Measurements from ENCODE around the gene TNK2.

The TNK2 gene

GRCh38 chr3:195879416-195880036 lies 28.8 kb downstream of the TNK2 start:
- POLR2A ChIA-PET = no interaction called here
- no peak for DNase-seq (ENCODE audit: extremely low spot score)
- CTCF ChIA-PET = no interaction called here
- TF ChIP-seq L3MBTL2 (conservative IDR thresholded peaks at IDR 0.05) (no peak), FOXA1 (IDR thresholded peaks at IDR 0.05) (no peak), PKNOX1 (IDR thresholded peaks at IDR 0.05) (no peak), ELF4 (IDR thresholded peaks at IDR 0.05) (no peak), ARNT (IDR thresholded peaks at IDR 0.05) (no peak), SUZ12 (IDR thresholded peaks at IDR 0.05) (no peak), CTBP1 (IDR thresholded peaks at IDR 0.05; ENCODE audit: borderline replicate concordance) (no peak), FOXM1 (IDR thresholded peaks at IDR 0.05; ENCODE audit: borderline replicate concordance) (no peak), BHLHE40 (IDR thresholded peaks at IDR 0.05; ENCODE audit: borderline replicate concordance) (no peak), FOXK2 (IDR thresholded peaks at IDR 0.05) (no peak)

- ChIA-PET CTCF (no interaction called here), POLR2A (no interaction called here)
- TF ChIP-seq NFRKB (IDR thresholded peaks at IDR 0.05) (no peak), FOXA1 (IDR thresholded peaks at IDR 0.05) (no peak), SUZ12 (IDR thresholded peaks at IDR 0.05) (no peak), LEF1 (IDR thresholded peaks at IDR 0.05; ENCODE audit: borderline replicate concordance) (no peak), L3MBTL2 (conservative IDR thresholded peaks at IDR 0.05) (no peak), ZNF384 (IDR thresholded peaks at IDR 0.05) (no peak), PKNOX1 (IDR thresholded peaks at IDR 0.05) (no peak), FOXK2 (IDR thresholded peaks at IDR 0.05) (no peak), SP1 (IDR thresholded peaks at IDR 0.05) (no peak), CTBP1 (IDR thresholded peaks at IDR 0.05; ENCODE audit: borderline replicate concordance) (no peak), BHLHE40 (IDR thresholded peaks at IDR 0.05; ENCODE audit: borderline replicate concordance) (no peak), TARDBP (IDR thresholded peaks at IDR 0.05) (no peak), ARNT (IDR thresholded peaks at IDR 0.05) (no peak), ELF4 (IDR thresholded peaks at IDR 0.05) (no peak), FOXM1 (IDR thresholded peaks at IDR 0.05; ENCODE audit: borderline replicate concordance) (no peak), HDGF (IDR thresholded peaks at IDR 0.05; ENCODE audit: borderline replicate concordance) (no peak)
- DNase-seq (ENCODE audit: extremely low spot score) = no peak
Observed at GRCh38 chr3:195878424-195879274, 29.7 kb downstream of the TNK2 start.

- no peak for DNase-seq (ENCODE audit: extremely low spot score)
- no peak for TF ChIP-seq HDGF (IDR thresholded peaks at IDR 0.05; ENCODE audit: borderline replicate concordance)
- TF ChIP-seq ARNT (IDR thresholded peaks at IDR 0.05) = no peak
- no peak for TF ChIP-seq ELF4 (IDR thresholded peaks at IDR 0.05)
- no peak for TF ChIP-seq L3MBTL2 (conservative IDR thresholded peaks at IDR 0.05)
- no peak for TF ChIP-seq LEF1 (IDR thresholded peaks at IDR 0.05; ENCODE audit: borderline replicate concordance)
- no peak for TF ChIP-seq FOXK2 (IDR thresholded peaks at IDR 0.05)
- no peak for TF ChIP-seq TARDBP (IDR thresholded peaks at IDR 0.05)
- no peak for TF ChIP-seq SP1 (IDR thresholded peaks at IDR 0.05)
- TF ChIP-seq CTBP1 (IDR thresholded peaks at IDR 0.05; ENCODE audit: borderline replicate concordance) = no peak
- TF ChIP-seq ZNF384 (IDR thresholded peaks at IDR 0.05) = no peak
- no peak for TF ChIP-seq BHLHE40 (IDR thresholded peaks at IDR 0.05; ENCODE audit: borderline replicate concordance)
- no peak for TF ChIP-seq FOXA1 (IDR thresholded peaks at IDR 0.05)
- TF ChIP-seq NFRKB (IDR thresholded peaks at IDR 0.05) = no peak
- TF ChIP-seq PKNOX1 (IDR thresholded peaks at IDR 0.05) = no peak
- ChIA-PET POLR2A (no interaction called here), CTCF (no interaction called here)
Observed at GRCh38 chr3:195877767-195878423, 30.5 kb downstream of the TNK2 start.

GRCh38 chr3:195877136-195877715 lies 31.1 kb downstream of the TNK2 start:
- ChIA-PET POLR2A (no interaction called here), CTCF (no interaction called here)
- no peak for TF ChIP-seq ELF4 (IDR thresholded peaks at IDR 0.05)
- no peak for TF ChIP-seq FOXA1 (IDR thresholded peaks at IDR 0.05)
- no peak for TF ChIP-seq TARDBP (IDR thresholded peaks at IDR 0.05)
- DNase-seq (ENCODE audit: extremely low spot score) = no peak

GRCh38 chr3:195876297-195877064 lies 31.9 kb downstream of the TNK2 start:
- TF ChIP-seq HDGF (IDR thresholded peaks at IDR 0.05; ENCODE audit: borderline replicate concordance) (no peak), NFRKB (IDR thresholded peaks at IDR 0.05) (no peak), L3MBTL2 (conservative IDR thresholded peaks at IDR 0.05) (no peak), BHLHE40 (IDR thresholded peaks at IDR 0.05; ENCODE audit: borderline replicate concordance) (no peak), FOXM1 (IDR thresholded peaks at IDR 0.05; ENCODE audit: borderline replicate concordance) (no peak)
- CTCF ChIA-PET = no interaction called here
- POLR2A ChIA-PET = no interaction called here
- no peak for DNase-seq (ENCODE audit: extremely low spot score)
